ENCODE data around the gene TPPP.

Gene TPPP

DNA sequence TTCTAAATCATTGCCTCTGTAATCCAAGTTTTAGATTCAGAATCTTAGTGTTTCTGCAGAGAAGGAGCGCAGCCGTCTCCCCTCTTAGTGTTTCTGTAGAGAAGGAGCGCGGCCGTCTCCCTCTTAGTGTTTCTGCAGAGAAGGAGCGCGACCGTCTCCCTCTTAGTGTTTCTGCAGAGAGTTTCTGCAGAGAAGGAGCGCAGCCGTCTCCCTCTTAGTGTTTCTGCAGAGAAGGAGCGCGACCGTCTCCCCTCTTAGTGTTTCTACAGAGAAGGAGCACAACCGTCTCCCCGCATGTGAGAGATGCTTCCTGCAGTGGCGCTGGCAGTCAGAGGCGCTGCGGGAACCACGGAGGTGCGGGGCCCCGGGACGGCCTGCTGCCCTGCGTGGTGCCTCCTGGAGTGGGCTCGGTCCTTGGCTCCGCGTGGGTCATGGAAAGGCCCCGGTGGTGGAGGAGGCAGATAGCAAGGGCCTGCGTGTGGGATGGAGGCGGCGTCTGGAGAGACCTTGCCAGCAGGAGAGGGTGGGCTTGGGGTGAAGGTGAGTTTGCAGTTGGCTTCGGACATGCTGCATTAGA is 70.1 kb downstream of the TPPP start:
- no peak for DNase-seq

DNA sequence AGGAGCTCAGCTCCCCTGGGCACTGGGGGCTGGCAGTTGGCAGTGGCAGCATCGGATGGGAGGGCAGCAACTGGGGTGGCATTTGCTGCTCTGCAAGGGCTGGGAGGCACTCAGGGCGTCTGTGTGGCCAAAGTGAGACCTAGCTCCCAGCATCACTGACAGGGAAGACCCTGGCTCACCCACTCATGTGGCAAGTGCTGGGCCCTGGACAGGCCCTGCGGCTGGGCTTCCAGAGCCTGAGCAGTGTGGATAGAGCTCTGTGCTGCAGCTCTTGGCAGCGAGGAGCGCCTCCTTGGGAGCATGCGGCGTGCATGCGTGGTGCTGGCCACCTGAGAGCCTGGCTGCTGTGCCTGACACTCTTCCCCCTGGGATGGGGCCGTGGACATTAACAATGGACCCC is 70.8 kb downstream of the TPPP start:
- no peak for DNase-seq

DNA sequence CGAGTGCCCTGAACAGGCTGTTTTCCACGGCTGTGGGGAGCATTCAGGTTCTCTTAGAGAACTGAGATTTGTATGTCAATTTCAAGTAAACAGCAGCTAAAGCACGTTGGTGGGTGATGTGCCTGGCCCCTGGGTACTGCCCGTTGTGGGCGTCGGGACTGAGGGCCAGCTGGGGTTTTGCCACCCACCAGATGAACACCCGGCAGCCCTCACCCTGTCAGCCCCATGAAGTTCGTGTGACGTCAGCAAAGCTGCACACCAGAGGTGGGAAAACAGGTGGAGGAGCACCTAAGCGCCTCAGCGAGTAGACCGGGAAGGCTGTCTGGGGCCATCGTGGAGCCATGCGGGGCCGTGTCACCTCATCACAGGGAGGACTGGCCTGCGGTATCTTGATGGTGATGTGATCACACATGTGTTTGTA is 71.8 kb downstream of the TPPP start:
- no peak for DNase-seq

DNA sequence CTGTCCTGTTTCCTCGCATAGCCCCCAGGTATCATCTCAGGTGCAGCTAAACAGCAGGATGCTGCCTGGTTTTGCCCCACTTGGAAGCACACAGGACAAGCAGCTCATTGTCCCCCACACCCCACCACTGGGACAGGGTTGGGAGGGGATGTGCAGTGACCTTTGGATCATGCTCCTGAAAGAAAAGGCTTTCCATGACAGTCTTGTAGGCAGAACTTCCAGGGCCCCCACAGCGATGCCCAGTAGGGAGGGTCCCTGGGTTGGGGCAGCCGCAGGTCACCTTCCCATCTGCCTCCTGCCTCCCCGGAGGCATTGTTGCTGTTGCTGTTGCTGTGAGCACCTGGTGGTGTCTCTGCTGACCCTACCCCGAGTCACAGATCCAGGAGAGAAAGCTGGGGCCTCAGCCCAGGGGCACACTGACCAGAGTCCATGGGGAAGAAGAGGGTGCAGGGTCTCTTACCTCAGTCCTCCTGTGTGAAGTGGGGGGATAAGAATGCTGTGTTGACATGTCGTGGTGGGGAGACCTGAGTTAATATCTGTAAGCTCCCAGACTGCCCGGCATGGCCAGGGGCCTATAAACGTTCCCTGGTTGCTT is 72.5 kb downstream of the TPPP start:
- DNase-seq, result no peak

DNA sequence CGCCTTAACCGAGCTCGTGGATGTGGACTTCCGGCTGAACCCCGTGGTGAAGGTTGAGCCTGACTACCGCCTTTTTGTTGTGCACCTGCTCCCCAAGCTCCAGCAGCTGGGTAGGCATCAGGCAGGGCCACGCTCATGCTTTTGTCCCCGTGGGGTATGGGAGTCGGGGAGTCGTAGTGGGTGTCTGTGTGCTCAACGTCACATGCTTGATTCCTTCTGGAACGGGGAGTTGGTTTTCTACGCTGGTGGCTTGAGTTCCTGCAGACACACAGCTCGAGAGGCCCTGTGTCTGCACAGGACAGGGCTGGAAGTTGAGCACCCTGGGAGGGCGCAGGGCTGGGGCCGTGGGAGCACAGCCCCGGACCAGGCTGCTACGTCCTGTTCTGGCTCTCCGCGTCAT is 73.0 kb downstream of the TPPP start:
- DNase-seq, result no peak

DNA sequence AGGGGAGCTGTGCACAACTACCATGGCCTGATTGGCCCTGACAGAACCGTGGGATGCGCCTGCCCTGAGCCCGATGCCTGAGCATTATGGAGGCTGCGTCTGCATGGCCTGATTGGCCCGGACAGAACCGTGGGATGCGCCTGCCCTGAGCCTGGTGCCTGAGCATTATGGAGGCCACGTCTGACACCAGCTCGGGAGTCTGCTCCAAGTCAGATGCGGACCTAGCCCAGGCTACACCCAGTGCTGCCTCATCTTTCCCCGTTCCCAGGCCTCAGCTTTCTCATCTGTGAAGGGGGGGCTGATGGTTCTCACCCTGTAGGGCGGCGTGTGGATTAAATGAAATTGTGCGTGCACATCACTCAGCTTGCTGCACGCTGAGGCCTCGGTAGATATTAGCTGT is 73.7 kb downstream of the TPPP start:
- no peak for DNase-seq

DNA sequence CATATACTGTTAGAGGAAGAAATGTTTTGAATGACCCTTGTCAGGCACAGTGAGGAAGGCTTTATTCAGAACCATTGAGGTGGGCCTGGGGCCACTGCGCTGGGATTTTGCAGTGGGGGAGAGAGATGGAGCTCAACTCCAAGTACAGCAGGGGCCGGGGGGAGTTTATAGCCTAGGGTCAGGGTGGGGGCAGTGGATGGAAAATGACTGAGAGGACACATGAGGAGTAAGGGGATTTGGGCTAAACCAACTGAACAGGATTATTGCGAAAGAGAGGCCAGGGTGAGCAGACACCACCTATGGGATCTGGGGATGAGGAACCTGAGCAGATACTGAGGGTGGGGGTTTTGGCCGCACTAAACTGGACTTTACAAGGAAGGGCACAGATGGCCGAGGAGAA is 74.7 kb downstream of the TPPP start:
- DNase-seq, result no peak

DNA sequence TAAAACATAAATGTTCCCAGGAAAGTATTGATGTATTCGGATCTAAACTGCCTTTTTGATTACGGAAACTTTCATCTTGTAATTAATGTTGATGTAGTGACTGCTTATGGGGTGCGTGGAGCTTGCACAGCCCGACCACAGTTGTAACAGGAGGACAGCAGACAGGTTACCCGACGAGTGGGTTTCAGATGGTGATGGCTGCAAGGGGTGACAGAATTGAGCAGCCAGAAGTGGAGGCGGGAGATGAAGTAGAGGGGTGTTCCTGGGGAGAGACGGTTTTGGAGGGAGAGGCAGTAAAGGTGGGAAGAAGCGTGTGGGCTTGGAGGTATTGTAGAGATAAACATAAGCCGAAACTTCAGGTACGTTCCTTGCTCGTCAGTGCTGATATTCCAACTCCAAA is 75.3 kb downstream of the TPPP start:
- DNase-seq, result no peak

DNA sequence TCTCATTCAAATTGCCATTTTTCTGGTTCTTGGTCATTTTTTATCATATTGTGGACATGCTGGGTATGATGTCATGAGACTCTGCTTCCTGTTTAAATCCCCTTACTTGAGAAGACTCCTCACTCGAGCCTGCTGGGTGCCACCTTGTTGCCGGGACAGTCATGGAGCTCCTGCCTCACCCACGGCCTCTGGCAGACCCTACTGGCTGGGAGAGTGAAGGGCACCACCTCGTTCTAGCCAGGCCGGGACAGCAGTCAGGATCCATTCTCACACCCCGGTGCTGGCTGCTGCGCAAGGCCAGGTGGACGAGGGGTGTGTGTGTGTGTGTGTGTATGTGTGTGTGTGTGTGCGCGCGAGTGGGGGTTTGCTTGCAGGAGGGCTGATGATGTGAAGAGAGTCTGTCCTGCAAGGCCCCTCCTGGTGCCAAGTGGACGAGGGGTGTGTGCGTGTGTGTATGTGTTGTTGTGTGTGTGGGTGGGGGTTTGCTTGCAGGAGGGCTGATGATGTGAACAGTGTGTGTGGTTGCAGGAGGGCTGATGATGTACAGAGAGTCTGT is 76.6 kb downstream of the TPPP start:
- no peak for DNase-seq

DNA sequence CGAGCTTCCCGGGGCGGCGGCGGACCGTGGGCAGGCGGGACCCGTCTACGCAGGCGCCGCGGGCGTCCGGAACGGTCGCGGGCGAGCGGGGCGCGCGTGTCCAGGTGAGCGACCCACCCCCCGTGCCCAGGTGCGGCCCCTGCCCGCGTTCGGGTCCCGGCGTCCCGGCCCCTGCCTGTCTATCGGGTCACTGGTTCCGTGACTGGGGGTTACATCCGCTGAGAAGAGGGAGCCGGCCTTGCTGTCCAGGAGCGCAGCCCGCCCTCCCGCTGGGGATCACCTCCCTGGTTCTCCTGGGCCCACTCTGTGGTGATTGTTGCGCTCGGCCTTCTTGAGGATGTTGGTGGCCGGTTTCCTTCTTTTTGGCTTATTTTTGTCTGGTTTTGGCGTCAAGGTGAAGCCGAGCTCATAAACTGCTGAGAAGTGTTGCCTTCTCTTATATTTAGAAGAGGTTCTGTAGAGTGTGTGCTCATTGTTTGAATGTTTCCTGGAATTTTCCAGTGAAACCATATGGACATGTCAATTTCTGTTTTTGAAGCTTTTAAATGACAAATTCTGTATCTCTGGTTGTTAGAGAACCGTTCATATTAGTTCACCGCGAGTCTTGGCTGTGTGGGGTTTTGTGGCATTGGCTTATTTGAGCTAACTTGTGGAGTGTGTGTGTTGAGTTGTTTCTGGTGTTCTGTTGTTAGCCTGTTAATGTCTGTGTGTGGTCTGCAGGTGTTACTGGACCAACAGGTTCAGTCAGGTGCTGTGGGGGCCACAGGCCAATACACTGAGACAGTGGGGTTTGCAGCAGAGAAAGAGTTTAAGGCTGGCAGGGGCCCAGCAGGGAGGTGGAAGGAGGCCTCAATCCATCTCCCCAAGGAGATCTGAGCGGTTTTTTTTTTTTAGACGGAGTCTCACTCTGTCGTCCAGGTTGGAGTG is 80.4 kb downstream of the TPPP start:
- no peak for DNase-seq

DNA sequence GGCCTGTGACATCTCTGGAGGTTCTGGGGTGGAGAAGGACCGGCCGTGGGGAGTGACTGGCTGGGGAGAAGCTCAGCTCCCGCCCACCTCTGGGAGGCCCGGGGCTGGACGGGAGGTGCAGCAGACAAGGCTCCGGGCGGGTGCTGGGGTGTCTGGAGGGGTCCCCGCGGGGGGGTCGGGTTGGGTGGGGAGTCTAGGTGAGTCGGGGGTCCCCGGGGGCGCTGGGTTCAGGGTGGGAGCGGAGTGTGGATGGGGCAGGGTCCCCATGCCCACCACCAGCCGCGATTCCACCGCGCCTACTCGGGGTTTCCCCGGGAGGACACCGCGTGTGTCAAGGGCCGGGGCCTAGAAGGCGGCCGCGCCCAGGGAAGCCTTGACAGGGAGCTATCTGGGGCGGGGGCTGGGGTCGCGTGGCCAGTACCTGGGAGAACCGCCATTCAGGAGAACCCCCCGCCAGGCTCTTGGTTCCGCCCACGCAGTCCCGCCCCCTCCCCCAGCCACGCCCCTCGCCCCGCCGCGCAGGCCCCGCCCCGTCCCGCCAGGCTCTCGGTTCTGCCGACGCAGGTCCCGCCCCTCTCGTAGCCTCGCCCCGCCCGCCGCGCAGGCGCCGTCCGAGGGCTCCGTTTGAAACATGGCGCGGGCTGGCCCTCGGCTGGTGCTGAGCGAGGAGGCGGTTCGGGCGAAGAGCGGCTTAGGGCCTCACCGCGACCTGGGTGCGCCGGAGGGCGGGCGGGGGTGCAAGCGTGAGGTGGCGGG is 81.2 kb downstream of the TPPP start, which contains the start of gene CEP72:
Gene CEP72 (plus strand): TSS at position 610 of the 756 bp plus-strand sequence. CDS start 22 bp downstream, at position 632.
- DNase-seq, result peak; percentile 75 to 89

DNA sequence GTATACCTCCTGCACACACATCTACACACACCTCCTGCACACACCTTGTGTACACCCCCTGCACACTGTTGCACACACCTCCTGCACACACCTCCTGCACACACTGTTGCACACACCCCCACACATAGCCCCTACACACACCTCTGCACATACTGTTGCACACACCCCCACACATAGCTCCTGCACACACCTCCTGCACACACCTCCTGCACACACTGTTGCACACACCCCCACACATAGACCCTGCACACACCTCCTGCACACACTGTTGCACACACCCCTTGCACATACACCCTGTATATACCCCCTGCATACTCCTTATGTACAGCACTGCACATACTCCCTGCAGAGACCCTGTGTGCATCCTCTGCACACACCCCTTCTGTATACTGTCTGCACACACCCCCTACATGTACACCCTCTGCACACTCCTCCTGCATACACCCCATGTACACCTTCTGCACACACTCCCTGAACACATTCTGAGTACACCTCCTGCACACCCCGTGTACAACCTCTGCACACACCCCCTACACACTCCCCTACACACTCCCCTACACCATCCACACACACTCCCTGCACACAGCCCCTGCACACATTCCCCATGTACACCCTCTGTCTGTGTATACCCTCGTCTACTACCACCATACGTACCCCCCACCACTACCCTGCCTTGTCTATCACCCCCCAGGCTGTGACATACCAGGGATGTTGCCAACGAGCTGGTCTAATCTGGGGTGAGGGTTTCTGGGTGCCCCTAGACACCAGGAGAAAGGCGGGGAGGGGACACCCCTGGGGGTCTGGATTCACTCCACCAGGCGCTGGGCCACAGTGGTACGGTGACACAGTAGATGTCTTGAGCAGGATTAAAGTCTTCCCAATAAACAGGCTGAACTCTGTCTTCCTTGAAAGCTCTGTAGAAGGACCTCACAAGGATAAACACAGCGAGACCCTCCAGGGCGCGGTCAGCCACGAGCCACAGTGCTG is 82.1 kb downstream of the TPPP start:
- DNase-seq, result no peak

DNA sequence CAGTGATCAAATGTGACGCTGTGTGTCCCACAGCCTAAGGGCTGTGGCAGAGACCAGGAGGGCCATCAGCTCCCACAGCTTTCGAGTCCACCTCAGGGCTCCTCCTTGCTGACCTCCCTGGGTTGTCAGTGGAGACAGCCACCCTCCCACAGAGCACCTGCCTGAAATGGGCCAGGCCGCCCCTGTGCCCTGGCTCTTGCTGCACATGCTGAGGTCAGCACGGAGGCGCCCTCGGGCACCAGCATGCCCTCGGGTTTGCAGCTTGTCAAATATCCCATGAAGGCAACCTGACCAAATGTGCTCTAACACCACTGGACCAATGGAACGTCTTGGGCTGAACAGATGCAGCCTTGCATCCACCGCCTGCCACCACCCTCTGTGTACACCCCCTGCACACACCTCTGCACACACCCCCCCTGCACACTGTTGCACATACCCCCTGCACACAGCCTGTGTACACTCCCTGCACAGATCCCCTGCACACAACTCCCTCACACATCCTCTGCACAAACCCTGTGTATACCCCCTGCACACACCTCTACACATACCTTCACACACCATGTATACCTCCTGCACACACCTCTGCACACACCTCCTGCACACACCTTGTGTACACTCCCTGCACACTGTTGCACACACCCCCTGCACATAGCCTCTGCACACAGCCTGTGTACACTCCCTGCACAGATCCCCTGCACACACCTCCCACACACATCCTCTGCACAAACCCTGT is 83.0 kb downstream of the TPPP start:
- no peak for DNase-seq
